MM.1S (cell line): ENCODE measurements around the gene DDAH1.

Source experiments
- DNase-seq: peaks from one replicate; pipeline ENCODE4 v3.0.0-alpha.2; 2015
- H2AFZ ChIP-seq: fragments of 300-600 bp; sonication (generic); 2 replicates; pipeline ENCODE4 v1.6.0; 2016; ENCODE audit warnings: antibody characterized with exemption, low read length
- H3F3A ChIP-seq: fragments of 300-600 bp; sonication (generic); 2 replicates; pipeline ENCODE4 v1.6.1; 2016; ENCODE audit warnings: mild to moderate bottlenecking, antibody characterized with exemption, low read length, moderate library complexity, mixed read lengths; ENCODE audit not compliant: insufficient read depth
- H3K27ac ChIP-seq: fragments of 300-600 bp; sonication (generic); 2 replicates; pipeline ENCODE4 v1.5.1; 2016; ENCODE audit warnings: mild to moderate bottlenecking, low read length
- H3K27me3 ChIP-seq: fragments of 300-600 bp; sonication (generic); replicated peaks from 2 replicates; pipeline ENCODE4 v1.6.0; 2016; ENCODE audit warnings: low read length; ENCODE audit not compliant: insufficient read depth
- H3K36me3 ChIP-seq: fragments of 300-600 bp; sonication (generic); replicated peaks from 2 replicates; pipeline ENCODE4 v1.6.1; 2016; ENCODE audit warnings: mild to moderate bottlenecking, low read length, mixed read lengths; ENCODE audit not compliant: insufficient read depth
- H3K4me1 ChIP-seq: fragments of 300-600 bp; sonication (generic); 2 replicates; pipeline ENCODE4 v1.6.1; 2016; ENCODE audit warnings: low read length, mixed read lengths
- H3K4me2 ChIP-seq: fragments of 300-600 bp; sonication (generic); 2 replicates; pipeline ENCODE4 v1.6.0; 2016; ENCODE audit warnings: low read depth, low read length
- H3K4me3 ChIP-seq: fragments of 300-600 bp; sonication (generic); 2 replicates; pipeline ENCODE4 v1.5.1; 2016; ENCODE audit warnings: low read length, mixed read lengths
- H3K79me2 ChIP-seq: fragments of 300-600 bp; sonication (generic); 2 replicates; pipeline ENCODE4 v1.6.1; 2016; ENCODE audit warnings: mixed run types, low read length, mixed read lengths
- H3K9ac ChIP-seq: fragments of 300-600 bp; sonication (generic); 2 replicates; pipeline ENCODE4 v1.6.1; 2016; ENCODE audit warnings: low read length, mixed read lengths
- H3K9me2 ChIP-seq: fragments of 300-600 bp; sonication (generic); replicated peaks from 2 replicates; pipeline ENCODE4 v1.6.1; 2016; ENCODE audit warnings: mild to moderate bottlenecking, low read length, mixed read lengths; ENCODE audit not compliant: insufficient read depth
- H3K9me3 ChIP-seq: fragments of 300-600 bp; sonication (generic); replicated peaks from 2 replicates; pipeline ENCODE4 v1.6.1; 2016; ENCODE audit warnings: mild to moderate bottlenecking, low read length, mixed read lengths; ENCODE audit not compliant: insufficient read depth
- H4K20me1 ChIP-seq: fragments of 300-600 bp; sonication (generic); 2 replicates; pipeline ENCODE4 v1.6.1; 2016; ENCODE audit warnings: mild to moderate bottlenecking, low read length, moderate library complexity, mixed read lengths; ENCODE audit not compliant: insufficient read depth
- CTCF ChIP-seq: fragments of 300-600 bp; sonication (generic); IDR thresholded peaks from 2 replicates; pipeline ENCODE4 v1.5.1; 2016; ENCODE audit warnings: antibody characterized with exemption, low read length, mixed read lengths
- EZH2 ChIP-seq: fragments of 300-600 bp; sonication (generic); optimal IDR thresholded peaks from 2 replicates; pipeline ENCODE3; 2017; ENCODE audit warnings: low read depth, mild to moderate bottlenecking, antibody characterized with exemption, low read length, mixed read lengths
- EZH2phosphoT487 ChIP-seq: fragments of 300-600 bp; sonication (generic); IDR thresholded peaks from 2 replicates; pipeline ENCODE4 v1.6.1; 2018; ENCODE audit warnings: antibody characterized with exemption, low read length

DDAH1 gene

GRCh38 chr1:85372683-85373377 is 92.1 kb downstream of the DDAH1 start:
- TF ChIP-seq EZH2 (no peak), CTCF (no peak), EZH2phosphoT487 (no peak)
- no peak overlapping the region for H3K27ac ChIP-seq
- H3K9me3 ChIP-seq, result no peaks in the 10 kb centered on the region
- H3K27me3 ChIP-seq, result no peaks in the 10 kb centered on the region
- H3K4me3 ChIP-seq, result no peak overlapping the region
- no peaks in the 10 kb centered on the region for H3K9me2 ChIP-seq
- H3K4me1 ChIP-seq, result no peaks in the 10 kb centered on the region
- H4K20me1 ChIP-seq, result no peaks in the 10 kb centered on the region
- H3K36me3 ChIP-seq, result no peaks in the 10 kb centered on the region
- H2AFZ ChIP-seq, result no peak overlapping the region
- H3K79me2 ChIP-seq, result no peaks in the 10 kb centered on the region
- DNase-seq, result no peak
- H3K4me2 ChIP-seq, result no peak overlapping the region
- H3K9ac ChIP-seq, result no peak overlapping the region
- H3F3A ChIP-seq, result no peaks in the 10 kb centered on the region

GRCh38 chr1:85371021-85371420 is 93.9 kb downstream of the DDAH1 start:
- no peaks in the 10 kb centered on the region for H3F3A ChIP-seq
- no peak for TF ChIP-seq EZH2phosphoT487
- TF ChIP-seq EZH2, result no peak
- no peak for TF ChIP-seq CTCF

GRCh38 chr1:85368073-85368770 is 96.7 kb downstream of the DDAH1 start:
- H3K27ac ChIP-seq, result no peak overlapping the region
- no peaks in the 10 kb centered on the region for H3K27me3 ChIP-seq
- H3K4me1 ChIP-seq, result peaks cover 8% of the 10 kb centered on the region
- H2AFZ ChIP-seq, result no peak overlapping the region
- no peaks in the 10 kb centered on the region for H3K9me3 ChIP-seq
- H3K9me2 ChIP-seq, result no peaks in the 10 kb centered on the region
- TF ChIP-seq EZH2phosphoT487, result no peak
- TF ChIP-seq EZH2, result no peak
- TF ChIP-seq CTCF, result no peak
- H3K4me2 ChIP-seq, result no peak overlapping the region
- no peaks in the 10 kb centered on the region for H3K36me3 ChIP-seq
- no peaks in the 10 kb centered on the region for H3K79me2 ChIP-seq
- H3K9ac ChIP-seq, result no peak overlapping the region
- no peak for DNase-seq
- no peaks in the 10 kb centered on the region for H4K20me1 ChIP-seq
- no peak overlapping the region for H3K4me3 ChIP-seq
- no peaks in the 10 kb centered on the region for H3F3A ChIP-seq

More at GRCh38 chr1:85371021-85371420, 93.9 kb downstream of the DDAH1 start:
- no peak overlapping the region for H3K27ac ChIP-seq
- no peak overlapping the region for H3K9ac ChIP-seq
- H3K79me2 ChIP-seq, result no peaks in the 10 kb centered on the region
- H3K4me1 ChIP-seq, result no peaks in the 10 kb centered on the region
- H3K9me2 ChIP-seq, result no peaks in the 10 kb centered on the region
- H2AFZ ChIP-seq, result no peak overlapping the region
- no peaks in the 10 kb centered on the region for H3K27me3 ChIP-seq
- H4K20me1 ChIP-seq, result no peaks in the 10 kb centered on the region
- H3K4me3 ChIP-seq, result no peak overlapping the region
- no peaks in the 10 kb centered on the region for H3K36me3 ChIP-seq
- no peak overlapping the region for H3K4me2 ChIP-seq
- no peaks in the 10 kb centered on the region for H3K9me3 ChIP-seq
- DNase-seq, result no peak
